Gastroesophageal sphincter (tissue), 3 donors: Measurements from ENCODE around the gene SLC6A8.

Experiments
- POLR2A ChIP-seq, 2 donors: fragments of 450-650 bp; IDR thresholded peaks; one replicate each; pipeline ENCODE4 v1.6.1; 2017; ENCODE audit warnings: antibody characterized with exemption in 2 of 2, mild to moderate bottlenecking in 2 of 2, moderate library complexity in 1 of 2
- TF ChIP-seq, protein P1 (sequence below), 4 experiments: fragments of 200-600 bp in 2 of 4; fragments of 450-650 bp in 2 of 4; sonication (generic) in 1 of 4; IDR thresholded peaks; one replicate each; pipeline ENCODE4 v1.5.1; 2017 to 2019; ENCODE audit warnings: antibody characterized with exemption in 4 of 4, mild to moderate bottlenecking in 2 of 4, moderate library complexity in 2 of 4

DNA sequence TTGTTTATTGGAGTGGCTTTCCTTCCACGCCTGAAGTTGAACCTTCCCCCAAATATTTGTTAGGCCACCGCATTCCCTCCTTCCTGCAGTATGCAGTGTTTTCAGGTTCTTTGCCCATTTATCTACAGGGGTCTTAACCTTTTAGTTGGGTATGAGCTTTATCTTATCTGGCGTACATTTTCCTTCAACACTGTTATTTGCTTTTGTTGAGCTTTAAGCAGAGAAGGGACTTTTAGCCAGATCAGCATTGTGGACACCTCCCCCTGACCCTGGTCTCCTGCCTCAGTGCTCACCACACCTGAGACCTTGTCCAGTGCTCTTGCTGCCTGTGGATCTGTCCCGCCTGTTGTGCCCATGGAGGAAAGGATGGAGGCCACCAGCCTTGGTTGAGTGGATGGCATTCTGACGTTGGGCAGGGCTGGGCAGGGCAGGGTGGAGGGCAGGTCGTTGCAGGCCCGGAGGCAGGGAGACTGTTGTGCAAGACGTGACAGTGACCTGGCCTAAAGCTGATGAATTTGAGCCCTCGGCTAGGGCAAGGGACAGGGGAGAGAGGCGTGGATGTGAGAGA lies 41.7 kb upstream of the SLC6A8 start:
- TF ChIP-seq POLR2A (IDR thresholded peaks at IDR 0.05), result no peak
- TF ChIP-seq, protein P1, sequence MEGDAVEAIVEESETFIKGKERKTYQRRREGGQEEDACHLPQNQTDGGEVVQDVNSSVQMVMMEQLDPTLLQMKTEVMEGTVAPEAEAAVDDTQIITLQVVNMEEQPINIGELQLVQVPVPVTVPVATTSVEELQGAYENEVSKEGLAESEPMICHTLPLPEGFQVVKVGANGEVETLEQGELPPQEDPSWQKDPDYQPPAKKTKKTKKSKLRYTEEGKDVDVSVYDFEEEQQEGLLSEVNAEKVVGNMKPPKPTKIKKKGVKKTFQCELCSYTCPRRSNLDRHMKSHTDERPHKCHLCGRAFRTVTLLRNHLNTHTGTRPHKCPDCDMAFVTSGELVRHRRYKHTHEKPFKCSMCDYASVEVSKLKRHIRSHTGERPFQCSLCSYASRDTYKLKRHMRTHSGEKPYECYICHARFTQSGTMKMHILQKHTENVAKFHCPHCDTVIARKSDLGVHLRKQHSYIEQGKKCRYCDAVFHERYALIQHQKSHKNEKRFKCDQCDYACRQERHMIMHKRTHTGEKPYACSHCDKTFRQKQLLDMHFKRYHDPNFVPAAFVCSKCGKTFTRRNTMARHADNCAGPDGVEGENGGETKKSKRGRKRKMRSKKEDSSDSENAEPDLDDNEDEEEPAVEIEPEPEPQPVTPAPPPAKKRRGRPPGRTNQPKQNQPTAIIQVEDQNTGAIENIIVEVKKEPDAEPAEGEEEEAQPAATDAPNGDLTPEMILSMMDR (IDR thresholded peaks at IDR 0.05), result no peak
